Peyer's patch (tissue), 4 donors: ENCODE data around the gene DUSP11.
"Not testable (repeated sequence)": the region's sequence is repeated elsewhere in the genome, so short reads cannot be mapped to it uniquely, and the experiment has no call there.

ENCODE experiments used
- POLR2A ChIP-seq, 2 donors: fragments of 450-650 bp; IDR thresholded peaks; one replicate each; pipeline ENCODE4 v1.5.1; 2017; ENCODE audit warnings: antibody characterized with exemption in 2 of 2, mild to moderate bottlenecking in 2 of 2, moderate library complexity in 2 of 2
- TF ChIP-seq, protein P1 (sequence below), 6 experiments: fragments of 450-650 bp in 4 of 6; fragments of 200-600 bp in 2 of 6; sonication (generic) in 1 of 6; IDR thresholded peaks; one replicate each; pipeline ENCODE4 v1.5.1; 2017 to 2019; ENCODE audit warnings: antibody characterized with exemption in 6 of 6, mild to moderate bottlenecking in 3 of 6, moderate library complexity in 1 of 6

GRCh38 chr2:73726657-73727056, 53.2 kb downstream of the DUSP11 start:
- TF ChIP-seq, protein P1, sequence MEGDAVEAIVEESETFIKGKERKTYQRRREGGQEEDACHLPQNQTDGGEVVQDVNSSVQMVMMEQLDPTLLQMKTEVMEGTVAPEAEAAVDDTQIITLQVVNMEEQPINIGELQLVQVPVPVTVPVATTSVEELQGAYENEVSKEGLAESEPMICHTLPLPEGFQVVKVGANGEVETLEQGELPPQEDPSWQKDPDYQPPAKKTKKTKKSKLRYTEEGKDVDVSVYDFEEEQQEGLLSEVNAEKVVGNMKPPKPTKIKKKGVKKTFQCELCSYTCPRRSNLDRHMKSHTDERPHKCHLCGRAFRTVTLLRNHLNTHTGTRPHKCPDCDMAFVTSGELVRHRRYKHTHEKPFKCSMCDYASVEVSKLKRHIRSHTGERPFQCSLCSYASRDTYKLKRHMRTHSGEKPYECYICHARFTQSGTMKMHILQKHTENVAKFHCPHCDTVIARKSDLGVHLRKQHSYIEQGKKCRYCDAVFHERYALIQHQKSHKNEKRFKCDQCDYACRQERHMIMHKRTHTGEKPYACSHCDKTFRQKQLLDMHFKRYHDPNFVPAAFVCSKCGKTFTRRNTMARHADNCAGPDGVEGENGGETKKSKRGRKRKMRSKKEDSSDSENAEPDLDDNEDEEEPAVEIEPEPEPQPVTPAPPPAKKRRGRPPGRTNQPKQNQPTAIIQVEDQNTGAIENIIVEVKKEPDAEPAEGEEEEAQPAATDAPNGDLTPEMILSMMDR (IDR thresholded peaks at IDR 0.05): not testable (repeated sequence)
- not testable (repeated sequence) for TF ChIP-seq POLR2A (IDR thresholded peaks at IDR 0.05)
